ENCODE measurements around the gene GABARAP.

- TF ChIP-seq, protein P1, sequence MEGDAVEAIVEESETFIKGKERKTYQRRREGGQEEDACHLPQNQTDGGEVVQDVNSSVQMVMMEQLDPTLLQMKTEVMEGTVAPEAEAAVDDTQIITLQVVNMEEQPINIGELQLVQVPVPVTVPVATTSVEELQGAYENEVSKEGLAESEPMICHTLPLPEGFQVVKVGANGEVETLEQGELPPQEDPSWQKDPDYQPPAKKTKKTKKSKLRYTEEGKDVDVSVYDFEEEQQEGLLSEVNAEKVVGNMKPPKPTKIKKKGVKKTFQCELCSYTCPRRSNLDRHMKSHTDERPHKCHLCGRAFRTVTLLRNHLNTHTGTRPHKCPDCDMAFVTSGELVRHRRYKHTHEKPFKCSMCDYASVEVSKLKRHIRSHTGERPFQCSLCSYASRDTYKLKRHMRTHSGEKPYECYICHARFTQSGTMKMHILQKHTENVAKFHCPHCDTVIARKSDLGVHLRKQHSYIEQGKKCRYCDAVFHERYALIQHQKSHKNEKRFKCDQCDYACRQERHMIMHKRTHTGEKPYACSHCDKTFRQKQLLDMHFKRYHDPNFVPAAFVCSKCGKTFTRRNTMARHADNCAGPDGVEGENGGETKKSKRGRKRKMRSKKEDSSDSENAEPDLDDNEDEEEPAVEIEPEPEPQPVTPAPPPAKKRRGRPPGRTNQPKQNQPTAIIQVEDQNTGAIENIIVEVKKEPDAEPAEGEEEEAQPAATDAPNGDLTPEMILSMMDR (IDR thresholded peaks at IDR 0.05): no peak
- no peak for TF ChIP-seq POLR2A (IDR thresholded peaks at IDR 0.05)
Observed at GRCh38 chr17:7229504-7229903, 12.7 kb downstream of the GABARAP start.
